H1 (cell line): Measurements from ENCODE around the gene RAD51B. TPM values are rescaled to one million over a fixed set of nuclear protein-coding genes. Genes with fewer than 3 reads are reported as not detected.

Experiments
- CTCF ChIA-PET: fragments of 300-600 bp; sonication (Branson Sonifier 250); formaldehyde crosslinking; loops from one replicate; lab custom pipeline; 2021; ENCODE audit not compliant: partially characterized antibody; lab: Charles Lee
- POLR2A ChIA-PET: fragments of 300-600 bp; sonication (Branson Sonifier 250); formaldehyde crosslinking; loops from one replicate; lab custom pipeline; 2021; ENCODE audit warnings: inconsistent platforms; ENCODE audit not compliant: partially characterized antibody; lab: Charles Lee
- DNase-seq, 2 experiments: peaks; one replicate each; pipeline versions ENCODE4 v3.0.0 to v3.0.0-alpha.2; 2010 to 2022; ENCODE audit warnings: low spot score in 2 of 2, low read depth in 1 of 2, mixed read lengths in 1 of 2
- FAIRE-seq: peaks from 2 replicates; lab custom pipeline; 2011; peaks lifted over from hg19 to GRCh38; lab: Jason Lieb, UNC
- H2AFZ ChIP-seq: 2 replicates; pipeline ENCODE4 v1.8.1; 2012; ENCODE audit warnings: low read length, inconsistent platforms
- H2AK5ac ChIP-seq: 2 replicates; pipeline ENCODE4 v1.6.1; 2013; ENCODE audit warnings: low read depth, low read length
- H2BK120ac ChIP-seq: replicated peaks from 2 replicates; pipeline ENCODE3; 2013; ENCODE audit warnings: low read depth, low read length, inconsistent platforms
- H2BK12ac ChIP-seq: 2 replicates; pipeline ENCODE4 v1.6.1; 2013; ENCODE audit warnings: low read depth, low read length
- H2BK15ac ChIP-seq: 2 replicates; pipeline ENCODE4 v1.6.1; 2013; ENCODE audit warnings: low read length
- H2BK20ac ChIP-seq: 2 replicates; pipeline ENCODE4 v1.6.1; 2013; ENCODE audit warnings: low read length
- H2BK5ac ChIP-seq: 2 replicates; pipeline ENCODE4 v1.6.1; 2013; ENCODE audit warnings: low read depth, low read length
- H3K14ac ChIP-seq: 2 replicates; pipeline ENCODE4 v1.6.1; 2013; ENCODE audit warnings: inconsistent platforms; ENCODE audit not compliant: insufficient read length
- H3K18ac ChIP-seq: 2 replicates; pipeline ENCODE4 v1.6.1; 2013; ENCODE audit warnings: low read length; ENCODE audit errors: extremely low read depth
- H3K23ac ChIP-seq: 2 replicates; pipeline ENCODE4 v1.6.1; 2013; ENCODE audit warnings: inconsistent platforms; ENCODE audit not compliant: insufficient read length
- H3K23me2 ChIP-seq: 2 replicates; pipeline ENCODE4 v1.6.1; 2013; ENCODE audit warnings: low read depth, low read length
- H3K27ac ChIP-seq: 2 replicates; pipeline ENCODE4 v1.6.1; 2011; ENCODE audit warnings: low read depth, low read length, inconsistent platforms
- H3K27me3 ChIP-seq, 4 experiments: replicated peaks in 1 of 4; 1 replicate in 1 of 4; 2 replicates in 3 of 4; pipeline versions ENCODE4 v1.6.1 to v1.8.1; 2011 to 2013; ENCODE audit warnings: low read length in 3 of 4, mild to moderate bottlenecking in 3 of 4, inconsistent platforms in 2 of 4, mixed read lengths in 2 of 4, moderate library complexity in 1 of 4; ENCODE audit not compliant: control insufficient read depth in 3 of 4, insufficient read depth in 3 of 4; ENCODE audit errors: extremely low read depth in 1 of 4
- H3K36me3 ChIP-seq, 4 experiments: 2 replicates each; pipeline versions ENCODE4 v1.6.1 to v1.8.1; 2011 to 2013; ENCODE audit warnings: mild to moderate bottlenecking in 4 of 4, low read length in 3 of 4, moderate library complexity in 2 of 4, control low read depth in 1 of 4, inconsistent platforms in 1 of 4; ENCODE audit not compliant: insufficient read depth in 4 of 4, control insufficient read depth in 2 of 4
- H3K4ac ChIP-seq: replicated peaks from 2 replicates; pipeline ENCODE3; 2013; ENCODE audit warnings: low read length, low read depth, mixed read lengths, inconsistent platforms; ENCODE audit not compliant: insufficient read length
- H3K4me1 ChIP-seq, 4 experiments: replicated peaks in 1 of 4; 1 replicate in 1 of 4; 2 replicates in 3 of 4; pipeline versions ENCODE4 v1.6.1 to v1.8.1; 2011 to 2013; ENCODE audit warnings: low read length in 3 of 4, inconsistent platforms in 2 of 4, mixed read lengths in 1 of 4; ENCODE audit not compliant: insufficient read depth in 4 of 4, control insufficient read depth in 3 of 4
- H3K4me2 ChIP-seq, 2 experiments: 2 replicates each; pipeline versions ENCODE4 v1.6.1 to v1.8.1; 2011 to 2013; ENCODE audit warnings: low read depth in 2 of 2, low read length in 2 of 2, control low read depth in 1 of 2, inconsistent platforms in 1 of 2, mild to moderate bottlenecking in 1 of 2; ENCODE audit not compliant: insufficient read depth in 1 of 2
- H3K4me3 ChIP-seq, 4 experiments: fragments of 200-600, 300-600 bp in 1 of 4; sonication (generic), shearing (Covaris generic), sonication (Bioruptor Twin) in 1 of 4; 2 replicates each; pipeline versions ENCODE4 v1.5.1 to v1.8.1; 2011 to 2016; ENCODE audit warnings: low read length in 4 of 4, low read depth in 3 of 4, control low read depth in 2 of 4, inconsistent platforms in 2 of 4, mild to moderate bottlenecking in 2 of 4, mixed read lengths in 1 of 4, moderate library complexity in 1 of 4; ENCODE audit not compliant: insufficient read depth in 2 of 4; ENCODE audit errors: extremely low read depth in 1 of 4
- H3K56ac ChIP-seq: replicated peaks from 2 replicates; pipeline ENCODE3; 2013; ENCODE audit warnings: low read depth, mild to moderate bottlenecking, mixed read lengths, low read length, inconsistent platforms; ENCODE audit not compliant: insufficient read length
- H3K79me1 ChIP-seq: 2 replicates; pipeline ENCODE4 v1.6.1; 2013; ENCODE audit warnings: low read depth, low read length, control low read depth
- H3K79me2 ChIP-seq, 2 experiments: 2 replicates each; pipeline versions ENCODE4 v1.6.1 to v1.8.1; 2012 to 2013; ENCODE audit warnings: low read length in 2 of 2, mild to moderate bottlenecking in 2 of 2, inconsistent platforms in 1 of 2; ENCODE audit not compliant: insufficient read depth in 2 of 2, control insufficient read depth in 1 of 2
- H3K9ac ChIP-seq, 4 experiments: replicated peaks in 1 of 4; 1 replicate in 1 of 4; 2 replicates in 3 of 4; pipeline versions ENCODE4 v1.6.1 to v1.8.1; 2011 to 2013; ENCODE audit warnings: low read depth in 3 of 4, low read length in 3 of 4, control low read depth in 2 of 4, mild to moderate bottlenecking in 2 of 4, moderate library complexity in 2 of 4, inconsistent platforms in 1 of 4; ENCODE audit errors: extremely low read depth in 1 of 4
- H3K9me3 ChIP-seq, 2 experiments: 2 replicates each; pipeline versions ENCODE4 v1.6.1 to v1.8.1; 2012 to 2013; ENCODE audit warnings: mild to moderate bottlenecking in 2 of 2, moderate library complexity in 2 of 2, control low read depth in 1 of 2, inconsistent platforms in 1 of 2, low read depth in 1 of 2, low read length in 1 of 2, mixed read lengths in 1 of 2; ENCODE audit not compliant: insufficient read depth in 2 of 2
- H4K20me1 ChIP-seq, 2 experiments: replicated peaks in 1 of 2; 2 replicates each; pipeline versions ENCODE3 to v1.8.1; 2011 to 2013; ENCODE audit warnings: inconsistent platforms in 2 of 2, low read length in 2 of 2, mild to moderate bottlenecking in 1 of 2; ENCODE audit not compliant: insufficient read depth in 2 of 2, control insufficient read depth in 1 of 2
- H4K5ac ChIP-seq: 2 replicates; pipeline ENCODE4 v1.6.1; 2013; ENCODE audit warnings: low read length, low read depth, mixed read lengths, inconsistent platforms; ENCODE audit not compliant: insufficient read length
- H4K8ac ChIP-seq: 2 replicates; pipeline ENCODE4 v1.8.0; 2013; ENCODE audit warnings: mild to moderate bottlenecking, moderate library complexity, low read length, inconsistent platforms; ENCODE audit not compliant: insufficient read depth; ENCODE audit errors: extremely low read depth
- H4K91ac ChIP-seq: replicated peaks from 2 replicates; pipeline ENCODE3; 2013; ENCODE audit warnings: low read length, mixed read lengths, inconsistent platforms; ENCODE audit not compliant: insufficient read length
- BRCA1 ChIP-seq: IDR thresholded peaks from 2 replicates; pipeline ENCODE4 v1.6.1; 2012; ENCODE audit warnings: low read depth, low read length, improper control_type of control experiment
- KDM5A ChIP-seq: fragments of 200-600 bp; IDR thresholded peaks from 2 replicates; pipeline ENCODE4 v1.7.1; 2012; ENCODE audit warnings: mild to moderate bottlenecking, low read length, inconsistent platforms, mixed read lengths
- MAX ChIP-seq: IDR thresholded peaks from 2 replicates; pipeline ENCODE4 v1.6.1; 2012; ENCODE audit warnings: inconsistent platforms
- NRF1 ChIP-seq: IDR thresholded peaks from 2 replicates; pipeline ENCODE4 v1.6.1; 2011; ENCODE audit warnings: mild to moderate bottlenecking, low read depth, low read length, improper control_type of control experiment
- SIX5 ChIP-seq: IDR thresholded peaks from 2 replicates; pipeline ENCODE4 v1.6.1; 2011; ENCODE audit warnings: mild to moderate bottlenecking, low read depth, low read length
- TCF12 ChIP-seq: IDR thresholded peaks from 2 replicates; pipeline ENCODE4 v1.6.1; 2011; ENCODE audit warnings: low read depth, mild to moderate bottlenecking, low read length
- WGBS, 2 experiments: shearing (Covaris generic) in 1 of 2; methylation state at CpG; one replicate each; pipeline versions ENCODE4 v1.1.6 to v1.1.7; 2013 to 2015; ENCODE audit warnings: low lambda C conversion rate in 2 of 2, mixed read lengths in 2 of 2, inconsistent platforms in 1 of 2, low coverage in 1 of 2, missing lambda C conversion rate in 1 of 2; ENCODE audit not compliant: insufficient replicate concordance in 2 of 2, insufficient coverage in 1 of 2, insufficient read length in 1 of 2; ENCODE audit errors: extremely low coverage in 1 of 2, missing lambda C conversion rate in 1 of 2; 5-methylcytosine and 5-hydroxymethylcytosine counted together
- polyA plus RNA-seq, 7 experiments: library from polyadenylated mRNA; depleted of rRNA in 3 of 7; stranded (reverse) in 5 of 7; unstranded in 2 of 7; fragments of >200 nt in 5 of 7; fragments of 200-250 nt in 2 of 7; gene quantifications; 1 replicate in 5 of 7; 2 replicates in 1 of 7; 4 replicates in 1 of 7; pipeline versions ENCODE4 v1.2.1 to v1.2.3, GENCODE V29; 2011 to 2013; ENCODE audit warnings: missing spikeins in 2 of 7, mixed read lengths in 2 of 7
- total RNA-seq: library from RNA; stranded (reverse); fragmentation: NEBNext Ultra II Directional; extraction: Animal tissue kit (Norgen Biotek cat#: 25700); gene quantifications from 2 replicates; pipeline ENCODE4 v1.2.1, GENCODE V29; 2021

The RAD51B gene
- total and polyA plus RNA-seq, 2 of the 8 experiments (the other 6 are each of a cell fraction or from before 2014, with no cell fraction given) = 3.9 to 14.9 TPM

DNA sequence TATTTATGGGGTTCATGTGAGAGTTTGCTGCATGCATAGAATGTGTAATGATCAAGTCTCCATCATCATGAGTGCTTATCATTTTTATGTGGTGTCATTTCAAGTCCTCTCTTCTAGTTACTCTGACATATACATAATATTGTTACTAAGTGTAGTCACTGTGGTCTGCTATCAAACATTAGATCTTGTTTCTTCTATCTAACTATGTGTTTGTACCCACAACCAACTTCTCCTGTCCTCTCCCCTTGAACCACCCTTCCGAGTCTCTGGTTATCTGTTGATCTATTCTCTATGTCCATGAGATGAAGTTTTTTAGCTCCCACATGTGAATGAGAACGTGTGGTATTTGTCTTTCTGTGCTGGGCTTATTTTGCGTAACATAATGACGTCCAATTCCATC lies 107.7 kb downstream of the RAD51B start:
- H4K8ac ChIP-seq = no peak overlapping the region
- TF ChIP-seq SIX5 (no peak), TCF12 (no peak), MAX (no peak), NRF1 (no peak), KDM5A (no peak), BRCA1 (no peak)
- TF ChIP-seq, all 59 proteins: peak for 0
- ChIA-PET CTCF (interaction anchor here (1.3 kb wide), 2 partner anchors 9 to 16 kb away, joined by 4 read pairs; no protein-coding TSS in a partner anchor), POLR2A (no interaction called here)
- Histone ChIP-seq H2BK20ac (no peak overlapping the region), H3K9me3 (peaks cover 11% of the 10 kb centered on the region in 2 experiments; a peak in 3 of 4 replicates), H4K5ac (no peak overlapping the region), H3K23me2 (no peaks in the 10 kb centered on the region), H2BK5ac (no peak overlapping the region), H3K56ac (no peak overlapping the region), H2BK12ac (no peak overlapping the region), H3K4me1 (no peaks in the 10 kb centered on the region), H3K4ac (no peak overlapping the region), H4K20me1 (no peaks in the 10 kb centered on the region), H3K27me3 (no peaks in the 10 kb centered on the region), H2BK15ac (no peak overlapping the region), H3K14ac (no peak overlapping the region), H2AK5ac (no peak overlapping the region), H3K9ac (no peak overlapping the region), H3K4me3 (no peak overlapping the region), H2AFZ (no peak overlapping the region), H3K79me1 (no peaks in the 10 kb centered on the region), H3K79me2 (no peaks in the 10 kb centered on the region), H4K91ac (no peak overlapping the region), H3K36me3 (no peaks in the 10 kb centered on the region), H2BK120ac (no peak overlapping the region), H3K27ac (no peak overlapping the region), H3K18ac (no peak overlapping the region), H3K4me2 (no peak overlapping the region), H3K23ac (no peak overlapping the region)
- FAIRE-seq (no peak), DNase-seq (no peak)
- 90% methylated on average over 4 of the region's 4 CpGs; no CpG with 5 or more reads in 1 of the 2 experiments for WGBS, 2 experiments
